HG02840 (cell line): ENCODE results near the gene STOML2.

Source experiments
- ATAC-seq: cut with Tn5 transposase; IDR thresholded peaks from one replicate; pipeline ENCODE4 v1.9.1; 2021; ENCODE audit warnings: mild to moderate bottlenecking, moderate library complexity, moderate number of reproducible peaks; ENCODE audit not compliant: unreplicated experiment, low FRiP score

The STOML2 gene

GRCh38 chr9:35074141-35074540 is 28.8 kb downstream of the STOML2 start:
- ATAC-seq: no peak

GRCh38 chr9:35073279-35073612 is 29.7 kb downstream of the STOML2 start:
- no peak for ATAC-seq

- ATAC-seq: peak; percentile 88
Measured at GRCh38 chr9:35072461-35073278, 30.3 kb downstream of the STOML2 start, which contains the start of gene VCP. VCP (minus strand) TSS chr9:35072625; CDS start chr9:35072353, 272 bp downstream.

- ATAC-seq: peak; percentile 56
Measured at GRCh38 chr9:35071814-35072460, 31.0 kb downstream of the STOML2 start.

GRCh38 chr9:35070823-35071813 is 31.8 kb downstream of the STOML2 start:
- ATAC-seq: no peak

- ATAC-seq: no peak
Measured at GRCh38 chr9:35069020-35069419, 33.9 kb downstream of the STOML2 start.

- no peak for ATAC-seq
Measured at GRCh38 chr9:35067056-35067455, 35.9 kb downstream of the STOML2 start.

GRCh38 chr9:35060548-35061207 is 42.3 kb downstream of the STOML2 start:
- ATAC-seq: no peak

- ATAC-seq: no peak
Measured at GRCh38 chr9:35059438-35059837, 43.5 kb downstream of the STOML2 start.

GRCh38 chr9:35057271-35057620 is 45.7 kb downstream of the STOML2 start:
- no peak for ATAC-seq

GRCh38 chr9:35056571-35057270 is 46.2 kb downstream of the STOML2 start:
- ATAC-seq: no peak

- no peak for ATAC-seq
Measured at GRCh38 chr9:35054871-35055644, 47.9 kb downstream of the STOML2 start.

- ATAC-seq: no peak
Measured at GRCh38 chr9:35054185-35054835, 48.6 kb downstream of the STOML2 start.

GRCh38 chr9:35051069-35051967 is 51.6 kb downstream of the STOML2 start:
- no peak for ATAC-seq
